IMR-90 (cell line): ENCODE measurements around the gene ANKRD13A. TPM values are rescaled to one million over a fixed set of nuclear protein-coding genes. Genes with fewer than 3 reads are reported as not detected.

Experiments
- ATAC-seq: fragments of 200-7000 bp; cut with Tn5 transposase; 2 replicates; pipeline ENCODE4 v1.9.1; 2020; ENCODE audit warnings: low read depth, mild to moderate bottlenecking, moderate library complexity
- BruUV-seq: library from RNA; stranded (reverse); fragments of 400-500 nt; replicated peaks from 2 replicates; lab custom pipeline; 2021; lab: Mats Ljungman, UMichigan
- CTCF ChIA-PET: fragments of 300-600 bp; formaldehyde crosslinking; extraction: SDS; loops from one replicate; lab custom pipeline; 2021; ENCODE audit warnings: antibody characterized with exemption; lab: Yijun Ruan, JAX
- POLR2A ChIA-PET: fragments of 300-600 bp; sonication (Branson Sonifier 250); formaldehyde crosslinking; loops from one replicate; lab custom pipeline; 2022; ENCODE audit warnings: antibody characterized with exemption; ENCODE audit not compliant: unreplicated experiment; lab: Charles Lee
- DNase-seq: peaks from one replicate; pipeline ENCODE4 v3.0.0; 2013
- H2AFZ ChIP-seq: replicated peaks from 2 replicates; pipeline ENCODE3; 2013; ENCODE audit warnings: low read length, mild to moderate bottlenecking; ENCODE audit not compliant: poor library complexity
- H2AK5ac ChIP-seq: 2 replicates; pipeline ENCODE4 v1.6.1; 2013; ENCODE audit warnings: low read depth, low read length, inconsistent platforms
- H2AK9ac ChIP-seq: replicated peaks from 2 replicates; pipeline ENCODE3; 2013; ENCODE audit warnings: mild to moderate bottlenecking, low read depth, low read length, moderate library complexity; ENCODE audit not compliant: poor library complexity
- H2BK120ac ChIP-seq: 2 replicates; pipeline ENCODE4 v1.6.1; 2013; ENCODE audit warnings: low read depth, low read length, inconsistent platforms
- H2BK15ac ChIP-seq: 3 replicates; pipeline ENCODE4 v1.6.1; 2013; ENCODE audit warnings: low read depth, low read length, inconsistent platforms
- H2BK20ac ChIP-seq: 2 replicates; pipeline ENCODE4 v1.6.1; 2013; ENCODE audit warnings: low read depth, mild to moderate bottlenecking, inconsistent platforms, low read length, moderate library complexity
- H2BK5ac ChIP-seq: 2 replicates; pipeline ENCODE4 v1.6.1; 2013; ENCODE audit warnings: mild to moderate bottlenecking, low read depth, low read length, inconsistent platforms; ENCODE audit not compliant: poor library complexity, severe bottlenecking
- H3K14ac ChIP-seq: replicated peaks from 2 replicates; pipeline ENCODE4 v1.6.1; 2013; ENCODE audit warnings: low read depth, low read length, inconsistent platforms
- H3K18ac ChIP-seq: 2 replicates; pipeline ENCODE4 v1.6.1; 2013; ENCODE audit warnings: low read depth, low read length, control low read depth
- H3K23ac ChIP-seq: 2 replicates; pipeline ENCODE4 v1.6.1; 2013; ENCODE audit warnings: low read depth, low read length, inconsistent platforms
- H3K27ac ChIP-seq: 2 replicates; pipeline ENCODE4 v1.5.1; 2013; ENCODE audit warnings: mild to moderate bottlenecking, control low read depth, low read length; ENCODE audit not compliant: insufficient read depth
- H3K27me3 ChIP-seq: 2 replicates; pipeline ENCODE4 v1.6.1; 2013; ENCODE audit warnings: low read length; ENCODE audit not compliant: control insufficient read depth, insufficient read depth
- H3K36me3 ChIP-seq: 2 replicates; pipeline ENCODE4 v1.6.1; 2013; ENCODE audit warnings: low read length, mixed read lengths; ENCODE audit not compliant: control insufficient read depth, insufficient read depth
- H3K4ac ChIP-seq: 2 replicates; pipeline ENCODE4 v1.6.1; 2013; ENCODE audit warnings: low read depth, low read length, inconsistent platforms
- H3K4me1 ChIP-seq: 2 replicates; pipeline ENCODE4 v1.6.1; 2013; ENCODE audit warnings: low read length, mixed read lengths; ENCODE audit not compliant: control insufficient read depth, insufficient read depth
- H3K4me2 ChIP-seq: 2 replicates; pipeline ENCODE4 v1.6.1; 2013; ENCODE audit warnings: low read depth, mild to moderate bottlenecking, control low read depth, low read length, moderate library complexity
- H3K4me3 ChIP-seq: 2 replicates; pipeline ENCODE4 v1.5.1; 2013; ENCODE audit warnings: low read depth, mild to moderate bottlenecking, control low read depth, low read length, moderate library complexity; ENCODE audit not compliant: insufficient read depth
- H3K56ac ChIP-seq: 2 replicates; pipeline ENCODE4 v1.6.1; 2013; ENCODE audit warnings: low read length, inconsistent platforms; ENCODE audit not compliant: insufficient read depth; ENCODE audit errors: extremely low read depth
- H3K79me1 ChIP-seq, 2 experiments: 2 replicates each; pipeline ENCODE4 v1.6.1; 2013; ENCODE audit warnings: low read length in 2 of 2, inconsistent platforms in 1 of 2, low read depth in 1 of 2
- H3K9ac ChIP-seq: 2 replicates; pipeline ENCODE4 v1.6.1; 2013; ENCODE audit warnings: low read depth, low read length, control low read depth
- H3K9me1 ChIP-seq: 2 replicates; pipeline ENCODE4 v1.6.1; 2013; ENCODE audit warnings: low read length, inconsistent platforms; ENCODE audit not compliant: insufficient read depth
- H3K9me3 ChIP-seq: 2 replicates; pipeline ENCODE4 v1.6.1; 2013; ENCODE audit warnings: low read length; ENCODE audit not compliant: control insufficient read depth, insufficient read depth
- H4K20me1 ChIP-seq: 2 replicates; pipeline ENCODE4 v1.6.1; 2013; ENCODE audit warnings: low read length, inconsistent platforms; ENCODE audit not compliant: insufficient read depth
- H4K5ac ChIP-seq: 2 replicates; pipeline ENCODE4 v1.6.1; 2013; ENCODE audit warnings: mild to moderate bottlenecking, low read depth, low read length, control low read depth
- H4K8ac ChIP-seq, 2 experiments: 2 replicates each; pipeline ENCODE4 v1.6.1; 2013; ENCODE audit warnings: low read depth in 2 of 2, low read length in 2 of 2, control low read depth in 1 of 2, inconsistent platforms in 1 of 2
- H4K91ac ChIP-seq: 2 replicates; pipeline ENCODE4 v1.6.1; 2013; ENCODE audit warnings: low read depth, low read length, inconsistent platforms; ENCODE audit not compliant: insufficient read depth
- BHLHE40 ChIP-seq: fragments of 150-350 bp; IDR thresholded peaks from 2 replicates; pipeline ENCODE4 v1.6.1; 2016; ENCODE audit warnings: mild to moderate bottlenecking, low read depth, low read length
- CHD1 ChIP-seq: IDR thresholded peaks from 2 replicates; pipeline ENCODE4 v1.6.1; 2012; ENCODE audit warnings: low read depth, low read length, improper control_type of control experiment
- ELK1 ChIP-seq: fragments of 150-350 bp; IDR thresholded peaks from 2 replicates; pipeline ENCODE4 v1.6.1; 2016; ENCODE audit warnings: low read depth, mild to moderate bottlenecking, low read length, moderate library complexity, borderline replicate concordance
- WGBS, 2 experiments: methylation state at CpG; one replicate each; pipeline versions ENCODE4 v1.1.5 to v1.1.7; 2013; ENCODE audit warnings: missing lambda C conversion rate in 2 of 2; ENCODE audit not compliant: insufficient read length in 1 of 2; ENCODE audit errors: extremely low coverage in 2 of 2; 5-methylcytosine and 5-hydroxymethylcytosine counted together
- dilution Hi-C: fragments of 300-500 bp; cut with HindIII; formaldehyde crosslinking; loops from one replicate; pipeline ENCODE4 v1.14.3; 2018; ENCODE audit warnings: low sequenced_read_pairs; ENCODE audit not compliant: unreplicated experiment
- in situ Hi-C: fragments of 300-500 bp; cut with MboI; formaldehyde crosslinking; loops from 3 replicates; pipeline ENCODE4 v1.14.3; 2019; ENCODE audit warnings: low sequenced_read_pairs, inconsistent platforms, mixed read lengths
- intact Hi-C: fragments of 100-400 bp; cut with micrococcal nuclease; formaldehyde crosslinking; loops from 2 replicates; pipeline ENCODE4 v1.10.0; 2022
- polyA plus RNA-seq, 3 experiments: library from polyadenylated mRNA; depleted of rRNA; stranded (reverse); fragments of >200 nt; gene quantifications; 2 replicates each; pipeline ENCODE4 v1.2.3, GENCODE V29; 2012; ENCODE audit warnings: low replicate concordance in 1 of 3
- total RNA-seq: library from RNA; depleted of rRNA; stranded (reverse); fragments of >200 nt; gene quantifications from 2 replicates; pipeline ENCODE4 v1.2.3, GENCODE V29; 2012

The ANKRD13A gene
- total and polyA plus RNA-seq, 2 of the 4 experiments (the other 2 are of a cell fraction), result 299 to 449 TPM

DNA sequence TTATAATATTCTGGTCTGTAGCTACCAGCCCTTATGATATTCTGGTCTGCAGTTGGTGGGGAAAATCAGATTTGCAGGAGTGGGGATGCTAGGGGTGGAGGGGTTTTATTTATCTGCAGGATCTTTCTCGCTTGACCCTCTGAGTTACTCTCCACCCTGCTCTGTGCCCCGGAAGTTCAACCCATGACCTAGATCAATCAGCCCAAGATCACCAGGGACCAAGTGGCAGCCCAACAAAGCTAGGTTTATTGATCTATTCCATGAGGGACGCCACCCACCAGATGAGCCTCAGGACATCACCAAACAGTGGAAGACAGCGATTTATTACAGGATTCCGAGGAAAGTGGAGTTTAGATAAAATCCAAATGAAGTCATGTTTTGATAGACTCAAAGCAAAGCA is 74.9 kb downstream of the ANKRD13A start:
- Histone ChIP-seq H3K36me3 (no peaks in the 10 kb centered on the region), H3K4me3 (no peak overlapping the region), H3K14ac (no peak overlapping the region), H2BK20ac (no peak overlapping the region), H3K56ac (no peak overlapping the region), H4K91ac (no peak overlapping the region), H3K9me1 (no peaks in the 10 kb centered on the region), H3K18ac (no peak overlapping the region), H2AK5ac (no peak overlapping the region), H3K79me1 (no peaks in the 10 kb centered on the region), H3K9me3 (no peaks in the 10 kb centered on the region), H2BK5ac (no peak overlapping the region), H4K20me1 (no peaks in the 10 kb centered on the region), H2AK9ac (no peak overlapping the region), H2AFZ (peak overlapping the region; percentile 0), H4K5ac (no peak overlapping the region), H3K4me1 (0 out of 2 replicates have a peak, but pooled peaks cover 2% of the 10 kb centered on the region), H3K9ac (no peak overlapping the region), H4K8ac (no peak overlapping the region; a peak in 1 of 4 replicates), H3K27me3 (no peaks in the 10 kb centered on the region), H3K4ac (no peak overlapping the region), H3K23ac (no peak overlapping the region), H2BK15ac (no peak overlapping the region), H3K4me2 (no peak overlapping the region), H3K27ac (no peak overlapping the region), H2BK120ac (no peak overlapping the region)
- CTCF ChIA-PET, result interaction anchor here (0.6 to 0.9 kb wide), 2 partner anchors 14 to 18 kb away, joined by 3 to 6 read pairs; no protein-coding TSS in a partner anchor
- DNase-seq (no peak), ATAC-seq (no peak)
- dilution Hi-C loops (no loop called here), intact Hi-C loops (no loop called here), in situ Hi-C loops (no loop called here)
- 55% methylated on average over 2 of the region's 5 CpGs; no CpG with 5 or more reads in 1 of the 2 experiments for WGBS, 2 experiments
- BruUV-seq, result no TSS peak
- no peak for TF ChIP-seq ELK1
- no peak for TF ChIP-seq BHLHE40
- no peak for TF ChIP-seq CHD1
- POLR2A ChIA-PET, result interaction anchor here (0.6 kb wide), 2 partner anchors 322 to 370 kb away, joined by 4 to 5 read pairs; no protein-coding TSS in a partner anchor
